Adipocyte (in vitro differentiated cells): Measurements from ENCODE around the gene UNC5A.

Experiments used
- DNase-seq: peaks from one replicate; pipeline ENCODE4 v3.0.0-alpha.2; 2015; ENCODE audit warnings: low read depth
- H3K27me3 ChIP-seq: replicated peaks from 2 replicates; pipeline ENCODE4 v1.7.0; 2013; ENCODE audit warnings: mild to moderate bottlenecking, low read length, moderate library complexity; ENCODE audit not compliant: control insufficient read depth, insufficient read depth
- H3K36me3 ChIP-seq: 2 replicates; pipeline ENCODE4 v1.7.0; 2013; ENCODE audit warnings: low read length, mild to moderate bottlenecking, moderate library complexity; ENCODE audit not compliant: control insufficient read depth, insufficient read depth, severe bottlenecking
- H3K4me1 ChIP-seq: 2 replicates; pipeline ENCODE4 v1.7.0; 2013; ENCODE audit warnings: mild to moderate bottlenecking, low read length, moderate library complexity; ENCODE audit not compliant: control insufficient read depth, insufficient read depth
- H3K4me3 ChIP-seq: 2 replicates; pipeline ENCODE4 v1.7.0; 2013; ENCODE audit warnings: mild to moderate bottlenecking, low read length, moderate library complexity
- H3K9ac ChIP-seq: 2 replicates; pipeline ENCODE4 v1.7.0; 2013; ENCODE audit warnings: mild to moderate bottlenecking, low read length, moderate library complexity
- H3K9me3 ChIP-seq: 2 replicates; pipeline ENCODE4 v1.7.0; 2013; ENCODE audit warnings: mild to moderate bottlenecking, low read length, moderate library complexity; ENCODE audit not compliant: control insufficient read depth

UNC5A gene

GRCh38 chr5:176803943-176804498 is 6.3 kb upstream of the UNC5A start:
- no peaks in the 10 kb centered on the region for H3K4me1 ChIP-seq
- no peaks in the 10 kb centered on the region for H3K36me3 ChIP-seq
- H3K9ac ChIP-seq, result no peak overlapping the region
- peaks cover 71% of the 10 kb centered on the region for H3K27me3 ChIP-seq
- no peak overlapping the region for H3K4me3 ChIP-seq
- H3K9me3 ChIP-seq, result no peaks in the 10 kb centered on the region
- DNase-seq, result peak; percentile 26

GRCh38 chr5:176806137-176806536 is 4.2 kb upstream of the UNC5A start:
- peak; percentile 29 for DNase-seq
- no peaks in the 10 kb centered on the region for H3K36me3 ChIP-seq
- H3K27me3 ChIP-seq, result peaks cover 69% of the 10 kb centered on the region
- H3K9me3 ChIP-seq, result no peaks in the 10 kb centered on the region
- H3K4me1 ChIP-seq, result no peaks in the 10 kb centered on the region
- H3K9ac ChIP-seq, result no peak overlapping the region
- no peak overlapping the region for H3K4me3 ChIP-seq

GRCh38 chr5:176809544-176810080 is 747 bp upstream of the UNC5A start:
- Histone ChIP-seq H3K9me3 (no peaks in the 10 kb centered on the region), H3K4me1 (no peaks in the 10 kb centered on the region), H3K27me3 (peaks cover 69% of the 10 kb centered on the region), H3K36me3 (no peaks in the 10 kb centered on the region), H3K9ac (no peak overlapping the region), H3K4me3 (no peak overlapping the region)
- no peak for DNase-seq

GRCh38 chr5:176810687-176811501 is 535 bp downstream of the UNC5A start:
- peak overlapping the region; percentile 58 for H3K4me3 ChIP-seq
- DNase-seq, result peak; percentile 41
- H3K4me1 ChIP-seq, result no peaks in the 10 kb centered on the region
- H3K27me3 ChIP-seq, result peaks cover 73% of the 10 kb centered on the region
- no peak overlapping the region for H3K9ac ChIP-seq
- no peaks in the 10 kb centered on the region for H3K9me3 ChIP-seq
- no peaks in the 10 kb centered on the region for H3K36me3 ChIP-seq

- DNase-seq, result peak; percentile 53
- Histone ChIP-seq H3K9ac (no peak overlapping the region), H3K27me3 (peaks cover 67% of the 10 kb centered on the region), H3K36me3 (no peaks in the 10 kb centered on the region), H3K4me3 (no peak overlapping the region), H3K9me3 (no peaks in the 10 kb centered on the region), H3K4me1 (no peaks in the 10 kb centered on the region)
Observed at GRCh38 chr5:176812269-176813259, 2.2 kb downstream of the UNC5A start.

GRCh38 chr5:176813587-176814312 is 3.4 kb downstream of the UNC5A start:
- Histone ChIP-seq H3K4me1 (peaks cover 6% of the 10 kb centered on the region), H3K36me3 (no peaks in the 10 kb centered on the region), H3K9me3 (no peaks in the 10 kb centered on the region), H3K27me3 (peaks cover 65% of the 10 kb centered on the region), H3K4me3 (no peak overlapping the region), H3K9ac (no peak overlapping the region)
- no peak for DNase-seq

GRCh38 chr5:176814313-176814685 is 3.9 kb downstream of the UNC5A start:
- H3K4me1 ChIP-seq, result peaks cover 6% of the 10 kb centered on the region
- H3K4me3 ChIP-seq, result no peak overlapping the region
- DNase-seq, result no peak
- H3K27me3 ChIP-seq, result peaks cover 65% of the 10 kb centered on the region
- H3K9me3 ChIP-seq, result no peaks in the 10 kb centered on the region
- H3K9ac ChIP-seq, result no peak overlapping the region
- no peaks in the 10 kb centered on the region for H3K36me3 ChIP-seq

GRCh38 chr5:176814836-176815438 is 4.6 kb downstream of the UNC5A start:
- Histone ChIP-seq H3K9ac (no peak overlapping the region), H3K36me3 (no peaks in the 10 kb centered on the region), H3K9me3 (no peaks in the 10 kb centered on the region), H3K27me3 (peaks cover 67% of the 10 kb centered on the region), H3K4me1 (peaks cover 6% of the 10 kb centered on the region), H3K4me3 (no peak overlapping the region)
- DNase-seq, result no peak

- Histone ChIP-seq H3K27me3 (peaks cover 74% of the 10 kb centered on the region), H3K36me3 (no peaks in the 10 kb centered on the region), H3K4me3 (no peak overlapping the region), H3K9ac (no peak overlapping the region), H3K4me1 (peaks cover 6% of the 10 kb centered on the region), H3K9me3 (no peaks in the 10 kb centered on the region)
- DNase-seq, result no peak
Observed at GRCh38 chr5:176816043-176816745, 5.8 kb downstream of the UNC5A start.

- Histone ChIP-seq H3K9me3 (no peaks in the 10 kb centered on the region), H3K4me3 (no peak overlapping the region), H3K4me1 (peaks cover 6% of the 10 kb centered on the region), H3K36me3 (no peaks in the 10 kb centered on the region), H3K9ac (no peak overlapping the region), H3K27me3 (peaks cover 72% of the 10 kb centered on the region)
- no peak for DNase-seq
Observed at GRCh38 chr5:176816791-176817347, 6.5 kb downstream of the UNC5A start.
